Measurements from ENCODE around the gene RCAN2. TPM values are rescaled to one million over a fixed set of nuclear protein-coding genes. Genes with fewer than 3 reads are reported as not detected.

Gene RCAN2
- total and polyA plus RNA-seq, 7 donors, result 2.6 to 108 (median 20.0) TPM

DNA sequence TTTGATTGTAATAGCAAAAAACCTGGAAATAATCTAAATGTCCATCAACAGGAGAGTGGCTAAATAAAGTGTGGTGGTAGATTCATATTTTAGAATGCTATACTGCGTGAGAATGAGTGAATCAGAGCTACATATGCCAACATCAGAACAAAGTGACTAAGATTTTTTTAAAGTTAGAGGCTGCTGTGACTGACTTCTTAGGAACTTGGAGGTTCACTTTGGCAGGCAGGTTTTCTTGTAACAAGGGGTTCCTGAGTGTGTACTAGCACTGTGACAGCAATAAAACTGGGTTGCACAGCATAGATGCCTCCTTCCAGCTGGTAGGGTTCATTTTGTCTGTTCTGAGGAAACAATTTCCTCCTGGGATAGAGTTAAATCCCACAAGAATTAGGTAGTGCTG, 245.2 kb downstream of the RCAN2 start:
- Histone ChIP-seq H3K36me3 (ENCODE audit: insufficient read depth in 1 of 2, low read depth in 1 of 2) (no peaks in the 10 kb centered on the region), H3K4me3 (no peak overlapping the region), H3K27ac (no peak overlapping the region), H3K4me1 (peaks cover 9% of the 10 kb centered on the region), H3K9me3 (no peaks in the 10 kb centered on the region), H3K27me3 (ENCODE audit: insufficient read depth in 3 of 3, low read length in 2 of 3) (no peaks in the 10 kb centered on the region)
- TF ChIP-seq, protein P1, sequence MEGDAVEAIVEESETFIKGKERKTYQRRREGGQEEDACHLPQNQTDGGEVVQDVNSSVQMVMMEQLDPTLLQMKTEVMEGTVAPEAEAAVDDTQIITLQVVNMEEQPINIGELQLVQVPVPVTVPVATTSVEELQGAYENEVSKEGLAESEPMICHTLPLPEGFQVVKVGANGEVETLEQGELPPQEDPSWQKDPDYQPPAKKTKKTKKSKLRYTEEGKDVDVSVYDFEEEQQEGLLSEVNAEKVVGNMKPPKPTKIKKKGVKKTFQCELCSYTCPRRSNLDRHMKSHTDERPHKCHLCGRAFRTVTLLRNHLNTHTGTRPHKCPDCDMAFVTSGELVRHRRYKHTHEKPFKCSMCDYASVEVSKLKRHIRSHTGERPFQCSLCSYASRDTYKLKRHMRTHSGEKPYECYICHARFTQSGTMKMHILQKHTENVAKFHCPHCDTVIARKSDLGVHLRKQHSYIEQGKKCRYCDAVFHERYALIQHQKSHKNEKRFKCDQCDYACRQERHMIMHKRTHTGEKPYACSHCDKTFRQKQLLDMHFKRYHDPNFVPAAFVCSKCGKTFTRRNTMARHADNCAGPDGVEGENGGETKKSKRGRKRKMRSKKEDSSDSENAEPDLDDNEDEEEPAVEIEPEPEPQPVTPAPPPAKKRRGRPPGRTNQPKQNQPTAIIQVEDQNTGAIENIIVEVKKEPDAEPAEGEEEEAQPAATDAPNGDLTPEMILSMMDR (IDR thresholded peaks at IDR 0.05), result no peak
- WGBS, 3 donors, result 82 to 87% (median 85%) methylated on average over 1 of the region's 1 CpG
- intact Hi-C loops (cut with DNase I), result no loop called here
- DNase-seq (no peak), ATAC-seq (peak in 1 of 4 donors; percentile 47)

DNA sequence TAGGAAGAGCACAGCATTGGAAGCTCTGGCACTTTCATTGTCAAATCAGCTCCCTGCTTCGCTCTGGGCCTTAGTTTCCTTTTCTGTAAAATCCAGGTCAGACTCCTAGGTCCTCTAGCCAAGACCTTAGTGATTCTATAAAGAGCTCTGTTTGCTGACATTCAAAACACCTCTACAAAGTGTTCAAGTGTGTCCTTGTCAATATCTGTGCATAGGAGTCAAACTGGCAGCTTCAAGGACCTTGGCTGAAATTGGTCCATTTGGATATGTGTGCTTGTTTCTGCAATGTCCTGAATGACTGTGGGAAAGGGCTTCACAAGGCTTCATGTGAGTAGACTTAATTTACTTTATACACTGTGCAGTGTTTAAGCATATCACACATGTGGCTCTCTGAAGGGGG, 246.6 kb downstream of the RCAN2 start:
- 74 to 100% (median 84%) methylated on average over 1 of the region's 1 CpG for WGBS, 3 donors
- intact Hi-C loops (cut with DNase I), result no loop called here
- Histone ChIP-seq H3K9me3 (no peaks in the 10 kb centered on the region), H3K27me3 (ENCODE audit: insufficient read depth in 3 of 3, low read length in 2 of 3) (no peaks in the 10 kb centered on the region), H3K27ac (no peak overlapping the region), H3K4me1 (peaks cover 15% of the 10 kb centered on the region), H3K4me3 (no peak overlapping the region), H3K36me3 (ENCODE audit: insufficient read depth in 1 of 2, low read depth in 1 of 2) (no peaks in the 10 kb centered on the region)
- TF ChIP-seq, protein P1 (IDR thresholded peaks at IDR 0.05), result no peak
- ATAC-seq (no peak), DNase-seq (no peak)

DNA sequence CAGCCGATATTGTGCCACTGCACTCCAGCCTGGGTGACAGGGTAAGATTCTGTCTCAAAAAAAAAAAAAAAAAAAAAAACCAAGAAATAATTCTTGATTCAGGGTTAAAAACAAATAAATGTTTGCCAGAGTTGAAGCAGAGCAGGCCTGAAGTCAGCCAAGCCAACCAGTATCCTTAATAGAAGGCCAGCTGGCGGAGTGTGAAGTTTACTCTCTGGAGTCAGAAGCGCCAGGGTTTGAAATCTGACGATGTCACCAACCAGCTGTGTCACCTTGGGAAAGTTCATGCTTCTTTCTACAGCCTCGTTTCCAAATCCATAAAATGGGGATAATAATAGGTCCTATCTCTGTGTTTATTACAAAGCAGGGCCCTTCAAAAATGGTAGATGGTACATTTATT, 247.5 kb downstream of the RCAN2 start:
- Histone ChIP-seq H3K27me3 (ENCODE audit: insufficient read depth in 3 of 3, low read length in 2 of 3) (no peaks in the 10 kb centered on the region), H3K9me3 (no peaks in the 10 kb centered on the region), H3K36me3 (ENCODE audit: insufficient read depth in 1 of 2, low read depth in 1 of 2) (no peaks in the 10 kb centered on the region), H3K4me3 (no peak overlapping the region), H3K27ac (no peak overlapping the region), H3K4me1 (peaks cover 15% of the 10 kb centered on the region)
- TF ChIP-seq, protein P1 (IDR thresholded peaks at IDR 0.05), result no peak
- ATAC-seq (peak; percentile 64 to 86 (median 80)), DNase-seq (peak; percentile 15 to 57)
- intact Hi-C loops (cut with DNase I), result no loop called here
- 22 to 49% (median 30%) methylated on average over 5 of the region's 5 CpGs for WGBS, 3 donors

DNA sequence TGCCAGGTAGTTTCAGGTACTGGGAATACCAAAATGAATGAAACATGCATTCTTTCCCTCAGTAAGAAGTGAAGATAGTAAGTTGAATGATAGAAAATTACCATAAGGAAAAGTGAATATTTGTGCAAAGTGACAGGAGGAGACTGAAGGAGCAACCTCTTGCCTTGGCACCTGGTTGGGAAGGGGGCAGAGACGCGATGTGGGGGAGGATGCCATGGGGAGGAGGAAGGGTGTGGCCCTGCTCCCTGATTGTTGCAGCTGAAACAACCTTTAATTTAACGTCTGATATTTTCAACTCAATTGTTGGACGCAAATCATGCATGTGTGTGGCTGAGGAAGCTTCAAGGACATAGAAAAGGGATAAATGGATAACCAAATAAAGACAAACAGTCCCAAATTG, 248.3 kb downstream of the RCAN2 start:
- Histone ChIP-seq H3K9me3 (no peaks in the 10 kb centered on the region), H3K36me3 (ENCODE audit: insufficient read depth in 1 of 2, low read depth in 1 of 2) (no peaks in the 10 kb centered on the region), H3K27me3 (ENCODE audit: insufficient read depth in 3 of 3, low read length in 2 of 3) (no peaks in the 10 kb centered on the region), H3K27ac (no peak overlapping the region), H3K4me1 (peaks cover 15% of the 10 kb centered on the region), H3K4me3 (no peak overlapping the region)
- intact Hi-C loops (cut with DNase I), result no loop called here
- DNase-seq (no peak), ATAC-seq (no peak)
- WGBS, 3 donors, result 47 to 62% (median 47%) methylated on average over 4 of the region's 4 CpGs
- TF ChIP-seq, protein P1 (IDR thresholded peaks at IDR 0.05), result no peak

DNA sequence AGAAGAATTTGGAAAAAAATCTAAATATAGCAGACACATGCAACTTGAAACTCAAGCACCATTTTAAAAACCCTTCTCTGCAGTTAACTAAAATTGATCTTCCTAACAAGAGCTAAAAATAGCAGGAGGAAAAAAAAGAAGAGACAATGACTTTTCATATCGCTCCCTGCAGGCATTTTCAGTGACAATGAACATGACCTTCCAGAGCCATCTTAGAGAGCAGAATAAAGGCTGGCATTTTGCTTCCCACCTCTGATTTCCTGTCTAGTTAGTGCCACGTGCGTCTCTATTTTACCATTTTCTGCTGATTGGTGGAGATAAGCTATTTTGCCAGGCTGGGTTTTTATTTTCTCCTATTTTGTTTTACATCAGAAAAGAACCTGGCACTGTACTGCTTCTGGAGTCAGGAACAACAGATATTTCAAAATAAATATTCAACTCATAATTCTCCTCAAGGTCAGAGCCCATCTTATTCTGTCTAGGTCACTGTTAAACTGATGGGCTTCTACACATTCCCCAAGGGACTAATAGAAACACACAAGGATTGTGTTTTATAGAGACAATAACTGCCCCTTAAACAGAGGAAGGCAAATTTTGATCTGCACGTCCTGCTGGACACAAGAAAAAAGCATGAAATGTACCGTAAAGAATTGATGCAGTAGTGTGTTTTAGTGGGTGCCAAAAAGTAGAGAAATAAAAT, 250.2 kb downstream of the RCAN2 start:
- intact Hi-C loops (cut with DNase I), result no loop called here
- Histone ChIP-seq H3K4me3 (no peak overlapping the region), H3K27ac (no peak overlapping the region), H3K36me3 (ENCODE audit: insufficient read depth in 1 of 2, low read depth in 1 of 2) (no peaks in the 10 kb centered on the region), H3K27me3 (ENCODE audit: insufficient read depth in 3 of 3, low read length in 2 of 3) (no peaks in the 10 kb centered on the region), H3K9me3 (no peaks in the 10 kb centered on the region), H3K4me1 (peaks cover 20% of the 10 kb centered on the region)
- TF ChIP-seq, protein P1 (IDR thresholded peaks at IDR 0.05), result no peak
- DNase-seq (no peak), ATAC-seq (no peak)
- WGBS, 3 donors, result 32 to 44% (median 33%) methylated on average over 5 of the region's 5 CpGs

Measured in psoas muscle (tissue), 8 donors.